WTC11 (cell line): ENCODE measurements around the gene PRSS57. TPM values are rescaled to one million over a fixed set of nuclear protein-coding genes. Genes with fewer than 3 reads are reported as not detected.
A peak's percentile ranks its signal among the peaks of the same experiment; 100 is the strongest.

Experiments
- ATAC-seq: fragments of 200-7000 bp; cut with Tn5 transposase; 2 replicates; pipeline ENCODE4 v1.10.0; 2021; ENCODE audit warnings: mild to moderate bottlenecking, moderate library complexity
- CTCF ChIA-PET: fragments of 300-600 bp; sonication (Branson Sonifier 250); formaldehyde crosslinking; loops from one replicate; lab custom pipeline; 2021; ENCODE audit warnings: antibody characterized with exemption; lab: Charles Lee
- POLR2A ChIA-PET: fragments of 350-600 bp; sonication (Branson Sonifier 250); formaldehyde crosslinking; loops from one replicate; lab custom pipeline; 2021; ENCODE audit warnings: antibody characterized with exemption; lab: Charles Lee
- DNase-seq: peaks from one replicate; pipeline ENCODE4 v3.0.0; 2021; ENCODE audit warnings: low spot score
- H3K27ac Mint-ChIP-seq: 2 replicates; pipeline ENCODE4 v1.8.0; 2021; ENCODE audit warnings: mixed read lengths
- H3K27me3 Mint-ChIP-seq: 2 replicates; pipeline ENCODE4 v1.8.0; 2021; ENCODE audit warnings: low read depth, mild to moderate bottlenecking, moderate library complexity, mixed read lengths
- H3K36me3 Mint-ChIP-seq: 2 replicates; pipeline ENCODE4 v1.8.0; 2021; ENCODE audit warnings: mixed read lengths
- H3K4me1 Mint-ChIP-seq: 2 replicates; pipeline ENCODE4 v1.8.0; 2022; ENCODE audit warnings: mixed read lengths
- H3K4me3 Mint-ChIP-seq: 2 replicates; pipeline ENCODE4 v1.8.0; 2021; ENCODE audit warnings: mild to moderate bottlenecking, moderate library complexity, mixed read lengths
- H3K9me3 Mint-ChIP-seq: 2 replicates; pipeline ENCODE4 v1.8.0; 2021; ENCODE audit warnings: mixed read lengths
- ARID4B ChIP-seq: sonication (generic); formaldehyde crosslinking; IDR thresholded peaks from 2 replicates; pipeline ENCODE4 v1.8.0; 2023; ENCODE audit warnings: missing genetic modification reagents, mild to moderate bottlenecking, borderline replicate concordance
- CTCF ChIP-seq: fragments of 200-600 bp; IDR thresholded peaks from 2 replicates; pipeline ENCODE4 v1.8.0; 2022; ENCODE audit warnings: antibody characterized with exemption
- FOXP1 ChIP-seq: sonication (generic); formaldehyde crosslinking; IDR thresholded peaks from 2 replicates; pipeline ENCODE4 v1.8.0; 2022; ENCODE audit warnings: missing genetic modification reagents, mild to moderate bottlenecking, moderate library complexity, borderline replicate concordance
- HMGXB4 ChIP-seq: sonication (generic); formaldehyde crosslinking; IDR thresholded peaks from 2 replicates; pipeline ENCODE4 v1.8.1; 2023; ENCODE audit warnings: mild to moderate bottlenecking, moderate library complexity, missing genetic modification reagents
- IRF2 ChIP-seq: sonication (generic); formaldehyde crosslinking; IDR thresholded peaks from 2 replicates; pipeline ENCODE4 v1.8.0; 2022; ENCODE audit warnings: low read depth, missing genetic modification reagents, borderline replicate concordance
- MLX ChIP-seq: sonication (generic); formaldehyde crosslinking; IDR thresholded peaks from 2 replicates; pipeline ENCODE4 v1.8.1; 2023; ENCODE audit warnings: mild to moderate bottlenecking, missing genetic modification reagents, moderate library complexity
- MYBL2 ChIP-seq: sonication (generic); formaldehyde crosslinking; IDR thresholded peaks from 2 replicates; pipeline ENCODE4 v1.8.1; 2023; ENCODE audit warnings: mild to moderate bottlenecking, moderate library complexity, missing genetic modification reagents
- SMAD3 ChIP-seq: sonication (generic); formaldehyde crosslinking; IDR thresholded peaks from 2 replicates; pipeline ENCODE4 v1.8.0; 2022; ENCODE audit warnings: missing genetic modification reagents, mild to moderate bottlenecking, borderline replicate concordance
- SMAD4 ChIP-seq: sonication (generic); formaldehyde crosslinking; IDR thresholded peaks from 2 replicates; pipeline ENCODE4 v1.8.0; 2022; ENCODE audit warnings: mild to moderate bottlenecking, missing genetic modification reagents
- SOX15 ChIP-seq: fragments of 250-450 bp; sonication (Bioruptor Pico); IDR thresholded peaks from 2 replicates; pipeline ENCODE4 v1.9.0; 2021; ENCODE audit warnings: mild to moderate bottlenecking
- TEAD1 ChIP-seq: sonication (generic); formaldehyde crosslinking; IDR thresholded peaks from 2 replicates; pipeline ENCODE4 v1.8.0; 2022; ENCODE audit warnings: mild to moderate bottlenecking, missing genetic modification reagents
- USF2 ChIP-seq: sonication (generic); formaldehyde crosslinking; IDR thresholded peaks from 2 replicates; pipeline ENCODE4 v1.8.1; 2023; ENCODE audit warnings: mild to moderate bottlenecking, missing genetic modification reagents, moderate library complexity
- ZBTB21 ChIP-seq: sonication (generic); formaldehyde crosslinking; IDR thresholded peaks from 2 replicates; pipeline ENCODE4 v1.8.1; 2023; ENCODE audit warnings: mild to moderate bottlenecking, missing genetic modification reagents, borderline replicate concordance
- ZNF317 ChIP-seq: sonication (generic); formaldehyde crosslinking; IDR thresholded peaks from 2 replicates; pipeline ENCODE4 v1.8.1; 2023; ENCODE audit warnings: low read depth, mild to moderate bottlenecking, moderate library complexity, missing genetic modification reagents, borderline replicate concordance
- total RNA-seq: library from RNA; stranded (reverse); gene quantifications from 3 replicates; pipeline ENCODE4 v1.2.3, GENCODE V29; 2021
- TF ChIP-seq, protein P1 (sequence below): sonication (generic); formaldehyde crosslinking; IDR thresholded peaks from 2 replicates; pipeline ENCODE4 v1.8.1; 2023; ENCODE audit warnings: mild to moderate bottlenecking, missing genetic modification reagents
- TF ChIP-seq, protein P2 (sequence below): sonication (generic); formaldehyde crosslinking; IDR thresholded peaks from 2 replicates; pipeline ENCODE4 v1.8.1; 2023; ENCODE audit warnings: mild to moderate bottlenecking, missing genetic modification reagents, borderline replicate concordance
- TF ChIP-seq, protein P3 (sequence below): sonication (generic); formaldehyde crosslinking; IDR thresholded peaks from 2 replicates; pipeline ENCODE4 v1.8.1; 2022; ENCODE audit warnings: missing genetic modification reagents, borderline replicate concordance

The PRSS57 gene
- total RNA-seq, 1 experiment from 2014 or later: not detected

DNA sequence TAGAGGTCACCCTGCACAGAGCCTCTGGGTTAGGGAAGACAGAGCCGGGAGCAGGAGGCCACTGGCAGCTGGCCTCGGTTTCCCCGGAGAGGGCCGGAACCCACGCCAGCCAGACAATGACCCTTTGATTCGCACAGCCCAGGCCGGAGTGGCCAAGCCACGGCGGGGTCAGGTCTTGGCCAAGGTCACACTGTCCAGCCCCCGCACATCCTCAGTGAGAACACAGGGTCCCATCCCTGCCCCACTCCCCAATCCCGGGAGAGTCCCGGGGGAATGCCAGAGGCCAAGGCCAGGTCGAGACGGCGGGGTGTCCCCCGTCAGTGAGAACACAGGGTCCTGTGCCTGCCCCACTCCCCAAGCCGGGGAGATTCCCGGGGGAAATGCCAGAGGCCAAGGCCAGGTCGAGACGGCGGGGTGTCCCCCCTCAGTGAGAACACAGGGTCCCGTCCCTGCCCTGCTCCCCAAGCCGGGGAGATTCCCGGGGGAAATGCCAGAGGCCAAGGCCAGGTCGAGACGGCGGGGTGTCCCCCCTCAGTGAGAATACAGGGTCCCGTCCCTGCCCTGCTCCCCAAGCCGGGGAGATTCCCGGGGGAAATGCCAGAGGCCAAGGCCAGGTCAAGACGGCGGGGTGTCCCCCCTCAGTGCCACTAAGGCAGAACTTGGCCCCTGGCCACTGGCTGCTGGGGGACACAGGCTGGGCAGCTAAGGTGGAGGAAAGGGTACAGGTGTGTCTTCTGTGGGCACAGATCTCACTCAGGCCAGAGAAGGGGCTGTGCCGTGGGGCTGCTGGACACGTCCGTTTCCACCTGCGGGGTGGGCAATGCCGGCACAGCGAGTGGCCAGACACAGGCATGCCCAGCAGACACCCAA is 20.7 kb downstream of the PRSS57 start (continued):
- TF ChIP-seq, protein P1, sequence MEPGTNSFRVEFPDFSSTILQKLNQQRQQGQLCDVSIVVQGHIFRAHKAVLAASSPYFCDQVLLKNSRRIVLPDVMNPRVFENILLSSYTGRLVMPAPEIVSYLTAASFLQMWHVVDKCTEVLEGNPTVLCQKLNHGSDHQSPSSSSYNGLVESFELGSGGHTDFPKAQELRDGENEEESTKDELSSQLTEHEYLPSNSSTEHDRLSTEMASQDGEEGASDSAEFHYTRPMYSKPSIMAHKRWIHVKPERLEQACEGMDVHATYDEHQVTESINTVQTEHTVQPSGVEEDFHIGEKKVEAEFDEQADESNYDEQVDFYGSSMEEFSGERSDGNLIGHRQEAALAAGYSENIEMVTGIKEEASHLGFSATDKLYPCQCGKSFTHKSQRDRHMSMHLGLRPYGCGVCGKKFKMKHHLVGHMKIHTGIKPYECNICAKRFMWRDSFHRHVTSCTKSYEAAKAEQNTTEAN (CRISPR knock-in tag): no peak
- no peak for TF ChIP-seq SMAD3 (CRISPR knock-in tag)
- TF ChIP-seq ZNF317 (CRISPR knock-in tag): no peak
- no peak for TF ChIP-seq MLX (CRISPR knock-in tag)
- TF ChIP-seq SMAD4 (CRISPR knock-in tag): no peak
- no peak for TF ChIP-seq MYBL2 (CRISPR knock-in tag)
- TF ChIP-seq ZBTB21 (CRISPR knock-in tag): no peak
- no peak for TF ChIP-seq SOX15 (CRISPR knock-in tag)
- TF ChIP-seq HMGXB4: no peak
- TF ChIP-seq IRF2 (CRISPR knock-in tag): no peak
- no peak for TF ChIP-seq USF2 (CRISPR knock-in tag)
- TF ChIP-seq, protein P2, sequence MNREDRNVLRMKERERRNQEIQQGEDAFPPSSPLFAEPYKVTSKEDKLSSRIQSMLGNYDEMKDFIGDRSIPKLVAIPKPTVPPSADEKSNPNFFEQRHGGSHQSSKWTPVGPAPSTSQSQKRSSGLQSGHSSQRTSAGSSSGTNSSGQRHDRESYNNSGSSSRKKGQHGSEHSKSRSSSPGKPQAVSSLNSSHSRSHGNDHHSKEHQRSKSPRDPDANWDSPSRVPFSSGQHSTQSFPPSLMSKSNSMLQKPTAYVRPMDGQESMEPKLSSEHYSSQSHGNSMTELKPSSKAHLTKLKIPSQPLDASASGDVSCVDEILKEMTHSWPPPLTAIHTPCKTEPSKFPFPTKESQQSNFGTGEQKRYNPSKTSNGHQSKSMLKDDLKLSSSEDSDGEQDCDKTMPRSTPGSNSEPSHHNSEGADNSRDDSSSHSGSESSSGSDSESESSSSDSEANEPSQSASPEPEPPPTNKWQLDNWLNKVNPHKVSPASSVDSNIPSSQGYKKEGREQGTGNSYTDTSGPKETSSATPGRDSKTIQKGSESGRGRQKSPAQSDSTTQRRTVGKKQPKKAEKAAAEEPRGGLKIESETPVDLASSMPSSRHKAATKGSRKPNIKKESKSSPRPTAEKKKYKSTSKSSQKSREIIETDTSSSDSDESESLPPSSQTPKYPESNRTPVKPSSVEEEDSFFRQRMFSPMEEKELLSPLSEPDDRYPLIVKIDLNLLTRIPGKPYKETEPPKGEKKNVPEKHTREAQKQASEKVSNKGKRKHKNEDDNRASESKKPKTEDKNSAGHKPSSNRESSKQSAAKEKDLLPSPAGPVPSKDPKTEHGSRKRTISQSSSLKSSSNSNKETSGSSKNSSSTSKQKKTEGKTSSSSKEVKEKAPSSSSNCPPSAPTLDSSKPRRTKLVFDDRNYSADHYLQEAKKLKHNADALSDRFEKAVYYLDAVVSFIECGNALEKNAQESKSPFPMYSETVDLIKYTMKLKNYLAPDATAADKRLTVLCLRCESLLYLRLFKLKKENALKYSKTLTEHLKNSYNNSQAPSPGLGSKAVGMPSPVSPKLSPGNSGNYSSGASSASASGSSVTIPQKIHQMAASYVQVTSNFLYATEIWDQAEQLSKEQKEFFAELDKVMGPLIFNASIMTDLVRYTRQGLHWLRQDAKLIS: no peak
- TF ChIP-seq FOXP1 (CRISPR knock-in tag): no peak

GRCh38 chr19:670609-671075 is 24.6 kb downstream of the PRSS57 start:
- Mint-ChIP-seq H3K9me3 (peaks cover 9% of the 10 kb centered on the region), H3K4me1 (no peaks in the 10 kb centered on the region), H3K4me3 (no peak overlapping the region), H3K27me3 (peaks cover 31% of the 10 kb centered on the region), H3K27ac (no peak overlapping the region), H3K36me3 (no peaks in the 10 kb centered on the region)
- ChIA-PET CTCF (interaction anchor here (0.5 to 2.6 kb wide), 15 partner anchors 10 to 115 kb away, joined by 3 to 22 read pairs (median 4); partner anchors contain the start of gene PALM), POLR2A (interaction anchor here (0.5 kb wide), 1 partner anchor 9 kb away, joined by 3 read pairs; no protein-coding TSS in a partner anchor)
- ATAC-seq: peak; percentile 86
- DNase-seq: peak; percentile 54
- TF ChIP-seq CTCF (0 out of 2 replicates have a peak, but pooled peaks have one; percentile 12), ARID4B (CRISPR knock-in tag) (no peak), TEAD1 (CRISPR knock-in tag) (no peak)
- TF ChIP-seq, protein P3, sequence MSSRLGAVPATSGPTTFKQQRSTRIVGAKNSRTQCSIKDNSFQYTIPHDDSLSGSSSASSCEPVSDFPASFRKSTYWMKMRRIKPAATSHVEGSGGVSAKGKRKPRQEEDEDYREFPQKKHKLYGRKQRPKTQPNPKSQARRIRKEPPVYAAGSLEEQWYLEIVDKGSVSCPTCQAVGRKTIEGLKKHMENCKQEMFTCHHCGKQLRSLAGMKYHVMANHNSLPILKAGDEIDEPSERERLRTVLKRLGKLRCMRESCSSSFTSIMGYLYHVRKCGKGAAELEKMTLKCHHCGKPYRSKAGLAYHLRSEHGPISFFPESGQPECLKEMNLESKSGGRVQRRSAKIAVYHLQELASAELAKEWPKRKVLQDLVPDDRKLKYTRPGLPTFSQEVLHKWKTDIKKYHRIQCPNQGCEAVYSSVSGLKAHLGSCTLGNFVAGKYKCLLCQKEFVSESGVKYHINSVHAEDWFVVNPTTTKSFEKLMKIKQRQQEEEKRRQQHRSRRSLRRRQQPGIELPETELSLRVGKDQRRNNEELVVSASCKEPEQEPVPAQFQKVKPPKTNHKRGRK (CRISPR knock-in tag): no peak
